ENCODE data around the gene NPL. TPM values are rescaled to one million over a fixed set of nuclear protein-coding genes. Genes with fewer than 3 reads are reported as not detected.
A peak's percentile ranks its signal among the peaks of the same experiment; 100 is the strongest.

NPL gene
- polyA plus RNA-seq, 2 of the 4 experiments (the other 2 are of a cell fraction), result 0.80 to 1.0 TPM

GRCh38 chr1:182756423-182756822, 33.1 kb upstream of the NPL start:
- H3K27ac ChIP-seq, result no peak overlapping the region
- TF ChIP-seq MYC (IDR thresholded peaks at IDR 0.05; ENCODE audit: borderline replicate concordance, low read length) (no peak), ATOH8 (CRISPR knock-in tag; IDR thresholded peaks at IDR 0.05; ENCODE audit: low read depth) (no peak), RCOR1 (IDR thresholded peaks at IDR 0.05; ENCODE audit: low read depth, low read length) (no peak), CEBPB (IDR thresholded peaks at IDR 0.05) (no peak), RNF2 (IDR thresholded peaks at IDR 0.05; ENCODE audit: borderline replicate concordance, low read depth) (no peak), HDAC2 (IDR thresholded peaks at IDR 0.05) (no peak)
- no peak overlapping the region for H3K4me3 ChIP-seq
- no peak for DNase-seq (ENCODE audit: low read depth in 1 of 2, low spot score in 1 of 2)
- ChIA-PET POLR2A (no interaction called here), CTCF (interaction anchor here (0.9 to 1.0 kb wide), 2 partner anchors 28 to 102 kb away, joined by 3 read pairs; no protein-coding TSS in a partner anchor)
- no peak for ATAC-seq
- FAIRE-seq, result no peak
- no peaks in the 10 kb centered on the region for H3K4me1 ChIP-seq
- H3K9me3 ChIP-seq, result peaks cover 3% of the 10 kb centered on the region; the same call in 1 of the 3 replicates
- no peak overlapping the region for H3K4me2 ChIP-seq

GRCh38 chr1:182761396-182762395, 27.9 kb upstream of the NPL start:
- ATAC-seq (no peak), DNase-seq (ENCODE audit: low read depth in 1 of 2, low spot score in 1 of 2) (no peak), FAIRE-seq (no peak)
- Histone ChIP-seq H3K4me3 (no peak overlapping the region), H3K27ac (peak overlapping the region; percentile 32 to 52; a peak in 4 of 6 replicates), H3K4me2 (no peak overlapping the region), H3K4me1 (no peaks in the 10 kb centered on the region), H3K9me3 (peaks cover 8% of the 10 kb centered on the region; the same call in 1 of the 3 replicates)
- ChIA-PET POLR2A (no interaction called here), CTCF (interaction anchor here (1.5 kb wide), 1 partner anchor 10 kb away, joined by 3 read pairs; no protein-coding TSS in a partner anchor)
- TF ChIP-seq ZFP36 (IDR thresholded peaks at IDR 0.05; ENCODE audit: borderline replicate concordance, partially characterized antibody) (peak; percentile 88), RARB (CRISPR knock-in tag; IDR thresholded peaks at IDR 0.05) (no peak)
- 53% methylated on average over 4 of the region's 4 CpGs for WGBS (ENCODE audit: missing lambda C conversion rate)

GRCh38 chr1:182762536-182762935, 27.0 kb upstream of the NPL start:
- no peak for TF ChIP-seq MAZ (IDR thresholded peaks at IDR 0.05; ENCODE audit: borderline replicate concordance, low read depth, low read length)
- no peak for TF ChIP-seq HMGXB4 (CRISPR knock-in tag; IDR thresholded peaks at IDR 0.05; ENCODE audit: borderline replicate concordance)
- no peak for TF ChIP-seq ESRRA (IDR thresholded peaks at IDR 0.05; ENCODE audit: borderline replicate concordance, low read length)
- TF ChIP-seq JUN (IDR thresholded peaks at IDR 0.05), result no peak
- TF ChIP-seq ATOH8 (CRISPR knock-in tag; IDR thresholded peaks at IDR 0.05; ENCODE audit: low read depth), result no peak
- FAIRE-seq, result no peak
- WGBS (ENCODE audit: missing lambda C conversion rate), result 34% methylated on average over 4 of the region's 4 CpGs
- no peak for ATAC-seq
- H3K4me3 ChIP-seq, result no peak overlapping the region
- no peak for DNase-seq (ENCODE audit: low read depth in 1 of 2, low spot score in 1 of 2)
- no peak overlapping the region for H3K27ac ChIP-seq
- H3K4me2 ChIP-seq, result no peak overlapping the region
- ChIA-PET POLR2A (no interaction called here), CTCF (interaction anchor here (1.8 kb wide), 1 partner anchor 165 kb away, joined by 3 read pairs; no protein-coding TSS in a partner anchor)
- no peaks in the 10 kb centered on the region for H3K4me1 ChIP-seq
- H3K9me3 ChIP-seq, result peaks cover 8% of the 10 kb centered on the region; the same call in 1 of the 3 replicates
